ENCODE measurements around the gene EMC7. TPM values are rescaled to one million over a fixed set of nuclear protein-coding genes. Genes with fewer than 3 reads are reported as not detected.

The EMC7 gene
- total and polyA plus RNA-seq, 10 donors, result 27.1 to 47.5 (median 39.4) TPM

GRCh38 chr15:34114739-34115138 lies 13.1 kb upstream of the EMC7 start:
- H3K9me3 ChIP-seq, result no peaks in the 10 kb centered on the region
- H3K27me3 ChIP-seq (replicated peaks in 1 of 7), result peaks cover 0 to 48% (median 7%) of the 10 kb centered on the region in 7 donors
- intact Hi-C loops (cut with DNase I; ENCODE audit: low total_unique reads), result no loop called here
- no peak for DNase-seq
- 82 to 89% (median 86%) methylated on average over 3 of the region's 3 CpGs; no CpG with 5 or more reads in 1 of the 5 donors for WGBS, 5 donors
- H3K4me3 ChIP-seq, result no peak overlapping the region
- H3K27ac ChIP-seq, result no peak overlapping the region
- no peaks in the 10 kb centered on the region for H3K4me1 ChIP-seq
- no peaks in the 10 kb centered on the region for H3K36me3 ChIP-seq
- TF ChIP-seq POLR2A (IDR thresholded peaks at IDR 0.05) (no peak), POLR2AphosphoS5 (IDR thresholded peaks at IDR 0.05) (no peak)
- TF ChIP-seq, protein P1, sequence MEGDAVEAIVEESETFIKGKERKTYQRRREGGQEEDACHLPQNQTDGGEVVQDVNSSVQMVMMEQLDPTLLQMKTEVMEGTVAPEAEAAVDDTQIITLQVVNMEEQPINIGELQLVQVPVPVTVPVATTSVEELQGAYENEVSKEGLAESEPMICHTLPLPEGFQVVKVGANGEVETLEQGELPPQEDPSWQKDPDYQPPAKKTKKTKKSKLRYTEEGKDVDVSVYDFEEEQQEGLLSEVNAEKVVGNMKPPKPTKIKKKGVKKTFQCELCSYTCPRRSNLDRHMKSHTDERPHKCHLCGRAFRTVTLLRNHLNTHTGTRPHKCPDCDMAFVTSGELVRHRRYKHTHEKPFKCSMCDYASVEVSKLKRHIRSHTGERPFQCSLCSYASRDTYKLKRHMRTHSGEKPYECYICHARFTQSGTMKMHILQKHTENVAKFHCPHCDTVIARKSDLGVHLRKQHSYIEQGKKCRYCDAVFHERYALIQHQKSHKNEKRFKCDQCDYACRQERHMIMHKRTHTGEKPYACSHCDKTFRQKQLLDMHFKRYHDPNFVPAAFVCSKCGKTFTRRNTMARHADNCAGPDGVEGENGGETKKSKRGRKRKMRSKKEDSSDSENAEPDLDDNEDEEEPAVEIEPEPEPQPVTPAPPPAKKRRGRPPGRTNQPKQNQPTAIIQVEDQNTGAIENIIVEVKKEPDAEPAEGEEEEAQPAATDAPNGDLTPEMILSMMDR (IDR thresholded peaks at IDR 0.05 in 8 of 11, conservative IDR thresholded peaks at IDR 0.05 in 3 of 11), result no peak

DNA sequence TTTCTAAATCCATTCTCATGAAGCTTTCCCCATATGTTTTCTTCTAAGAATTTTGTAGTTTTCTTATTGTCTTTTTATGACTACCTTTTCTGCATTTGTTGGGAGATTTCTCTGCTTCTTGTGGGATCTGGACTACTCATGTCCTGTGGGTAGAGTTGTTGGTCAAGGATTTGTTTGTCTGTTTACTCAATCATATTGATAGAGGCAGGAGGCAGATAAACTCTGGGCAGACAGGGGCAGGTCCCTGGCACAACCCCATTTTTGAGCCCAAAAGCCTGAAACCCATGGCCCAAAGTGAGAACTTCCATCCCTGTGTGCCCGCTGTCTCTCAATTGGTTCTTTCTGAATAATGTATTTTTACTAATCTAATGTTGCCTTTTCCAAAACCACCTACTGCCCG lies 12.6 kb upstream of the EMC7 start:
- Histone ChIP-seq H3K4me3 (no peak overlapping the region), H3K27me3 (replicated peaks in 1 of 7) (peaks cover 0 to 47% (median 7%) of the 10 kb centered on the region in 7 donors), H3K36me3 (no peaks in the 10 kb centered on the region), H3K4me1 (no peaks in the 10 kb centered on the region), H3K9me3 (no peaks in the 10 kb centered on the region), H3K27ac (no peak overlapping the region)
- DNase-seq, result no peak
- WGBS, 5 donors, result 44 to 85% (median 50%) methylated on average over 2 of the region's 2 CpGs
- TF ChIP-seq POLR2A (IDR thresholded peaks at IDR 0.05) (no peak), POLR2AphosphoS5 (IDR thresholded peaks at IDR 0.05) (no peak)
- TF ChIP-seq, protein P1 (IDR thresholded peaks at IDR 0.05 in 8 of 11, conservative IDR thresholded peaks at IDR 0.05 in 3 of 11), result no peak
- intact Hi-C loops (cut with DNase I; ENCODE audit: low total_unique reads), result no loop called here

DNA sequence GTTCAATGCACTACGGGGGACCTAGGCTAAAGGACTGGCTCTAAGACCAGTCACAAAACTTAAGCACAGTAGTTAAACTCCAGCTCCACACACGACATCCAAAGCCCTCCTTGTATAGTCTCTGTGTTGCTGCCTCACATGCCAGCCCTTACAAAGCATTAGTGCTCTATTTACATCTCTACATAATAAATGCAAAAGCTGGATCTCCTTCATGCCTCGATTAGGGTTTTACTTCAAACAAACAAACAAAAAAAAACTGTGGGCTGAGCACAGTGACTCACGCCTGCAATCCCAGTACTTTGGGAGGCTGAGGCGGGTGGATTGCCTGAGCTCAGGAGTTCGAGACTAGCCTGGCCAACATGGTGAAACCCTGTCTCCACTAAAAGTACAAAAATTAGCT lies 9.8 kb upstream of the EMC7 start:
- DNase-seq, result no peak
- no peak for TF ChIP-seq POLR2AphosphoS5 (IDR thresholded peaks at IDR 0.05)
- TF ChIP-seq, protein P1 (IDR thresholded peaks at IDR 0.05 in 8 of 11, conservative IDR thresholded peaks at IDR 0.05 in 3 of 11), result no peak
- no peak for TF ChIP-seq POLR2A (IDR thresholded peaks at IDR 0.05)
- 76 to 81% (median 80%) methylated on average over 6 of the region's 6 CpGs for WGBS, 5 donors
- no peaks in the 10 kb centered on the region for H3K9me3 ChIP-seq
- H3K4me1 ChIP-seq, result no peaks in the 10 kb centered on the region
- intact Hi-C loops (cut with DNase I; ENCODE audit: low total_unique reads), result no loop called here
- no peaks in the 10 kb centered on the region for H3K36me3 ChIP-seq
- no peak overlapping the region for H3K27ac ChIP-seq
- H3K27me3 ChIP-seq (replicated peaks in 1 of 7), result peaks cover 0 to 29% (median 6%) of the 10 kb centered on the region in 7 donors
- no peak overlapping the region for H3K4me3 ChIP-seq

DNA sequence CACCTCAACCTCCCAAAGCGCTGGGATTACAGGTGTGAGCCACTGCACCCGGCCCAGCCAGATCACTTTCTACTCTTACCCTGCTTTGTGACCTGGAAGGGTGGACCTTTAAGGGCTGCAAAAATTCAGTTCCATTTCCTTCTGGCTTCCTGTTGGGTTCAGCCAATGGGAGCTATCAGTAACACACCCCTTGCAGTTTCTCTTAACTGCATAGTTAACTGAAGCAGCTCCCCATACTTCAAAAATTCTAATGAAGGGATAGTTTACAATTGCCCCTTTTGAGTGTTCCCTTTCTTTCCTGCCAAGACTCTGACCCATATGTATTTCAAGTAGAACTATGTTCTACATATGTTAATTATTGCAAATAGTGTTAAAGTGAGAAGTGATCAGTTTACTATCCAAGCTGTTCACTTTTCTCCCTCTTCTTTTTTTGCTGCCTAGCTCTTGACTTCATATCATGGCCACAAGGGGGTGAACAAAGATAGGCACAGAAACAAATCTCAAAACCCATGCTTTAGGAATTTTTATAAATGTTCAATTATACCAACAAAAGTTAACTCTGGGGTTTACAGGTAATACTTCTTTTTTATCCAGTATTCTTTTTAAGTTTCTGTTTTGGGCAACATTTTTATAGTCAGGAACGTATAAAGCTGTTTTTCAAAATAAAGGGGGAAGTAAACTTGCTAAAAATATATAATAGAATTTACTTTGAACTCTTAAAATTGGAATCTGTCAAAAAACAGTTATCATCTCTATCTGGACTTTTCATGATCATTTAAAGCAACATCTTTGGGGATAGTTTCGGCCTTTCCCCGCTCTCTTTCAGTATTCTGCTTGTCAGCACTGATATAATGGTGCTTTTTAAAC lies 8.4 kb upstream of the EMC7 start:
- Histone ChIP-seq H3K9me3 (no peaks in the 10 kb centered on the region), H3K4me1 (no peaks in the 10 kb centered on the region), H3K36me3 (no peaks in the 10 kb centered on the region), H3K4me3 (no peak overlapping the region), H3K27ac (no peak overlapping the region), H3K27me3 (replicated peaks in 1 of 7) (peaks cover 0 to 14% (median 3%) of the 10 kb centered on the region in 7 donors)
- 61 to 76% (median 71%) methylated on average over 5 of the region's 5 CpGs for WGBS, 5 donors
- TF ChIP-seq POLR2AphosphoS5 (IDR thresholded peaks at IDR 0.05), result no peak
- TF ChIP-seq POLR2A (IDR thresholded peaks at IDR 0.05), result no peak
- TF ChIP-seq, protein P1 (IDR thresholded peaks at IDR 0.05 in 8 of 11, conservative IDR thresholded peaks at IDR 0.05 in 3 of 11), result peak in 7 of 11 experiments; percentile 25 to 61 (median 52)
- intact Hi-C loops (cut with DNase I; ENCODE audit: low total_unique reads), result no loop called here
- no peak for DNase-seq
